ENCODE measurements around the gene VGLL3. TPM values are rescaled to one million over a fixed set of nuclear protein-coding genes. Genes with fewer than 3 reads are reported as not detected.

VGLL3 gene
- total and polyA plus RNA-seq, 5 donors from 2014 or later, result 0.05 TPM; not detected in 4

DNA sequence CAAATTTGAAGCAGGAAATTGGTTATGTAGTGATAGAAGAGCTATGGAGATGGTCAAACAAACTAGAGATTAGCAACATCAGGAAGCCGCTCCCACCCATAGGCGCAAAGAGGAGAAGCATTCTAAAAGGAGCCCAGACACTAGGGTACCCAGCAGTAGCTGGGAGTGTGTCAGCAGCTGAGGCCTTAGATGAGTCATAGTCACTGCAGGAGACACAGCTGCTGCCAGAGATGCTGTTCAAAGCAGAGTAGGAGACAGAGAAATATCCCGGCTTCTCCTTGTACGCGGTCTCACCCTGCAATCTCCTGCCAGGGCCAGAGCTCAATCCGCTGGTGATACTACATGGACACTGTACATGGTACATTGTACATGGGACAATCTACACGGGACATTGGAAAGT, 61.9 kb downstream of the VGLL3 start:
- DNase-seq (no peak), ATAC-seq (ENCODE audit: low read depth in 2 of 2) (no peak)
- Histone ChIP-seq H3K27ac (ENCODE audit: insufficient read depth, low read length, poor library complexity, severe bottlenecking) (no peak overlapping the region), H3K27me3 (ENCODE audit: control insufficient read depth, insufficient read depth, low read length) (no peaks in the 10 kb centered on the region), H3K9me3 (ENCODE audit: control insufficient read depth in 2 of 2, low read length in 2 of 2) (no peaks in the 10 kb centered on the region), H3K4me3 (ENCODE audit: low read depth, low read length) (no peak overlapping the region), H3K36me3 (ENCODE audit: control insufficient read depth, insufficient read depth, low read length) (no peaks in the 10 kb centered on the region), H3K4me1 (ENCODE audit: control insufficient read depth, insufficient read depth, low read length, poor library complexity, severe bottlenecking) (no peaks in the 10 kb centered on the region)
- Mint-ChIP-seq H3K36me3 (no peaks in the 10 kb centered on the region), H3K27me3 (no peaks in the 10 kb centered on the region), H3K4me1 (no peaks in the 10 kb centered on the region), H3K27ac (no peak overlapping the region), H3K4me3 (no peak overlapping the region), H3K9me3 (peaks cover 0 to 12% (median 2%) of the 10 kb centered on the region in 7 donors)

GRCh38 chr3:86923071-86923491, 67.9 kb downstream of the VGLL3 start:
- Histone ChIP-seq H3K36me3 (ENCODE audit: control insufficient read depth, insufficient read depth, low read length) (no peaks in the 10 kb centered on the region), H3K27ac (ENCODE audit: insufficient read depth, low read length, poor library complexity, severe bottlenecking) (no peak overlapping the region), H3K4me1 (ENCODE audit: control insufficient read depth, insufficient read depth, low read length, poor library complexity, severe bottlenecking) (no peaks in the 10 kb centered on the region), H3K27me3 (ENCODE audit: control insufficient read depth, insufficient read depth, low read length) (no peaks in the 10 kb centered on the region), H3K4me3 (ENCODE audit: low read depth, low read length) (no peak overlapping the region), H3K9me3 (ENCODE audit: control insufficient read depth in 2 of 2, low read length in 2 of 2) (no peaks in the 10 kb centered on the region)
- ATAC-seq (ENCODE audit: low read depth in 2 of 2) (no peak), DNase-seq (no peak)
- peaks cover 0 to 12% (median 5%) of the 10 kb centered on the region in 7 donors for H3K9me3 Mint-ChIP-seq
- no peaks in the 10 kb centered on the region for H3K27me3 Mint-ChIP-seq
- H3K36me3 Mint-ChIP-seq, result no peaks in the 10 kb centered on the region
- H3K4me1 Mint-ChIP-seq, result no peaks in the 10 kb centered on the region
- H3K27ac Mint-ChIP-seq, result no peak overlapping the region
- H3K4me3 Mint-ChIP-seq, result no peak overlapping the region

DNA sequence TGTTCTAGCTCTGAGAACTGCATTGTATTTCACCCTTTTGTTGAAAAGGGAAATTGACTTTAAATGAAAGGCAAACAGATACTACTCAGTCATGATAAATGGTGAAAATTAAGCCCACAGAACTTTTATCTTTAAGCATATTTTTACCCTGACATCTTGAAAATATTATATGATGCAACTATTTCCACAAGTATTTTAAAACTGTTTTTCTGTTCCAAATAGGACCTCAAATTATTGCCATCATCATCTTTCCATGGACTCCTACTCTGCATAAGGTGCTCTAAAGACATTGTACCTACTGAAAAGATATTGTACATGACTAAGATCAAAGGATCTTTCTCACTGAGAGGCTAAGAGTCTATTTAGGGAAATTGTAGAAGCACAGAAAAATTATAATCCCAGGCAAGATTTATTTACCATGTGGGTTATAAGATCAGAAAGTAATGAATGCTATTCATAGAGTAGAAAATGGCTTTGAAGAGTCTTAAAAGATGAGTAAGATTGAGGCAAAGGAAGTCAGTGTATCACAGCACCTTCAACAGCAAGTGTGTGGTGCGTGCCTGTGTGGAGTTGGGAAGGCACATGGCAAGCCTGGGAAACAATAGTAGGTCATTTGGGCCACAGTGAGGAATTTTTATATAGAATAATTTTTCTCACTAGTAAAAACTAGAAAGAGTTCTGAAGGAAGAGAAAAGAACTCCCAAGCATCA, 68.8 kb downstream of the VGLL3 start:
- DNase-seq (no peak), ATAC-seq (ENCODE audit: low read depth in 2 of 2) (no peak)
- Histone ChIP-seq H3K4me1 (ENCODE audit: control insufficient read depth, insufficient read depth, low read length, poor library complexity, severe bottlenecking) (no peaks in the 10 kb centered on the region), H3K9me3 (ENCODE audit: control insufficient read depth in 2 of 2, low read length in 2 of 2) (no peaks in the 10 kb centered on the region), H3K27ac (ENCODE audit: insufficient read depth, low read length, poor library complexity, severe bottlenecking) (no peak overlapping the region), H3K36me3 (ENCODE audit: control insufficient read depth, insufficient read depth, low read length) (no peaks in the 10 kb centered on the region), H3K27me3 (ENCODE audit: control insufficient read depth, insufficient read depth, low read length) (no peaks in the 10 kb centered on the region), H3K4me3 (ENCODE audit: low read depth, low read length) (no peak overlapping the region)
- no peak overlapping the region for H3K4me3 Mint-ChIP-seq
- H3K4me1 Mint-ChIP-seq, result no peaks in the 10 kb centered on the region
- H3K36me3 Mint-ChIP-seq, result no peaks in the 10 kb centered on the region
- H3K27ac Mint-ChIP-seq, result no peak overlapping the region
- no peaks in the 10 kb centered on the region for H3K27me3 Mint-ChIP-seq
- peaks cover 0 to 13% (median 5%) of the 10 kb centered on the region in 7 donors for H3K9me3 Mint-ChIP-seq

- H3K27me3 ChIP-seq (ENCODE audit: control insufficient read depth, insufficient read depth, low read length), result no peaks in the 10 kb centered on the region
- no peaks in the 10 kb centered on the region for H3K36me3 ChIP-seq (ENCODE audit: control insufficient read depth, insufficient read depth, low read length)
- Mint-ChIP-seq H3K4me1 (no peaks in the 10 kb centered on the region), H3K27ac (no peak overlapping the region), H3K27me3 (peaks cover 4% of the 10 kb centered on the region), H3K36me3 (no peaks in the 10 kb centered on the region), H3K9me3 (peaks cover 0 to 15% (median 4%) of the 10 kb centered on the region in 7 donors), H3K4me3 (no peak overlapping the region)
- no peak overlapping the region for H3K27ac ChIP-seq (ENCODE audit: insufficient read depth, low read length, poor library complexity, severe bottlenecking)
- H3K4me1 ChIP-seq (ENCODE audit: control insufficient read depth, insufficient read depth, low read length, poor library complexity, severe bottlenecking), result no peaks in the 10 kb centered on the region
- ATAC-seq (ENCODE audit: low read depth in 2 of 2) (no peak), DNase-seq (no peak)
- H3K4me3 ChIP-seq (ENCODE audit: low read depth, low read length), result no peak overlapping the region
- H3K9me3 ChIP-seq (ENCODE audit: control insufficient read depth in 2 of 2, low read length in 2 of 2), result no peaks in the 10 kb centered on the region
Measured at GRCh38 chr3:86914670-86915069, 76.3 kb downstream of the VGLL3 start.

GRCh38 chr3:86913160-86913559, 77.8 kb downstream of the VGLL3 start:
- no peaks in the 10 kb centered on the region for H3K36me3 Mint-ChIP-seq
- H3K4me1 Mint-ChIP-seq, result no peaks in the 10 kb centered on the region
- H3K9me3 ChIP-seq (ENCODE audit: control insufficient read depth in 2 of 2, low read length in 2 of 2), result no peaks in the 10 kb centered on the region
- no peak overlapping the region for H3K4me3 Mint-ChIP-seq
- H3K4me1 ChIP-seq (ENCODE audit: control insufficient read depth, insufficient read depth, low read length, poor library complexity, severe bottlenecking), result no peaks in the 10 kb centered on the region
- no peaks in the 10 kb centered on the region for H3K27me3 ChIP-seq (ENCODE audit: control insufficient read depth, insufficient read depth, low read length)
- peaks cover 0 to 12% (median 4%) of the 10 kb centered on the region in 7 donors for H3K9me3 Mint-ChIP-seq
- no peak overlapping the region for H3K27ac Mint-ChIP-seq
- H3K27me3 Mint-ChIP-seq, result peaks cover 4% of the 10 kb centered on the region
- DNase-seq (no peak), ATAC-seq (ENCODE audit: low read depth in 2 of 2) (no peak)
- H3K27ac ChIP-seq (ENCODE audit: insufficient read depth, low read length, poor library complexity, severe bottlenecking), result no peak overlapping the region
- H3K4me3 ChIP-seq (ENCODE audit: low read depth, low read length), result no peak overlapping the region
- no peaks in the 10 kb centered on the region for H3K36me3 ChIP-seq (ENCODE audit: control insufficient read depth, insufficient read depth, low read length)

DNA sequence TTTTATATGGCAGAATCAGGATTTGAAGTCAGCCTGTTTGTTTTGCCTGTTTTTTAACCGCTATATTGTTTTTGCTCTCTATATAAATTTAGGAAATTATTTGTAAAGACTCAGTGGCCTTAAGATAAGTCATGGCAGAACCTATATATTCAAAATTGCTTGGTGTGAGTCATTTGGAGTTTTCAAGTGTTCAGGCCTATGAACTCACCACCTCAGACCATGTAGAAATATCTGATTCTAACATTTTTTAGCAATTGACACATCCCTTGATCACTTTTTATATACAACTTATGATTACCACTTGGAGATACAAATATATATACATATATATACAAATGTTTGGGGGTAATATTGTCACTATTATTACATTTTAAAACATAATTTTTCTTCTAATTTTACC, 95.7 kb downstream of the VGLL3 start:
- no peaks in the 10 kb centered on the region for H3K4me1 ChIP-seq (ENCODE audit: control insufficient read depth, insufficient read depth, low read length, poor library complexity, severe bottlenecking)
- Mint-ChIP-seq H3K27me3 (no peaks in the 10 kb centered on the region), H3K27ac (no peak overlapping the region), H3K9me3 (peaks cover 0 to 7% (median 5%) of the 10 kb centered on the region in 7 donors), H3K4me3 (no peak overlapping the region), H3K4me1 (peaks cover 0 to 4% (median 0%) of the 10 kb centered on the region in 4 donors), H3K36me3 (no peaks in the 10 kb centered on the region)
- ATAC-seq (ENCODE audit: low read depth in 2 of 2), result no peak
- DNase-seq, result no peak
- no peaks in the 10 kb centered on the region for H3K9me3 ChIP-seq (ENCODE audit: control insufficient read depth in 2 of 2, low read length in 2 of 2)
- no peaks in the 10 kb centered on the region for H3K27me3 ChIP-seq (ENCODE audit: control insufficient read depth, insufficient read depth, low read length)
- H3K4me3 ChIP-seq (ENCODE audit: low read depth, low read length), result no peak overlapping the region
- no peak overlapping the region for H3K27ac ChIP-seq (ENCODE audit: insufficient read depth, low read length, poor library complexity, severe bottlenecking)
- H3K36me3 ChIP-seq (ENCODE audit: control insufficient read depth, insufficient read depth, low read length), result no peaks in the 10 kb centered on the region

DNA sequence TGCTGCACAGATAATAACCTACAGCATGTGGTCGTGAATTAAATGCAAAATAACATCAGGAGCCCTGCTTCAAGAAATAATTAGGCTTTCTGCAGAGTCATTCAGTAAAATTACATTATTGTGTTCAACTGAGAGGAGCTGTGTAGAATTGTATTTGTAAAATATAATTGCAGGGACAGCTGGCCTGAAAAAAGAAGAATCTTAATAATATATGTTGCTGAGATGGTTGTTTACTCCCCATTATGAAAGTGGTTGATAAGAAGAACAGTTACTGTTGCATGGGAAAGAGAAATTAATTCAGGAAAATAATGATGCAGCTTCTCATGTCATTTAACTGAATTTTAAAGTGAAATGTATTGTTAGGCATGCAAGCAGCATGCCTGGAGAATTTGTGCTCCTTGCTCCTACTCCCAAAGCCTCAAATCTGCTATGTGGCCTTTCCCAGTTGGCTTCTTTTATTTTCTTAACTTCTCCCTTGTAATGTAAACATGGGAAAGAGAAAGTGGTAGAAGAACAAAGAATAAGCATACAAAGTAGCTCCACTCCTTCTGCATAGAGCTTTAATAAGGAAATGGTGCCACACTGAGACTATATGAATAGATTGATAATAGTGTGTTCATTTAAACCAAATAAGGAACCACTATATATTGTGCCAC, 100.1 kb downstream of the VGLL3 start:
- Histone ChIP-seq H3K36me3 (ENCODE audit: control insufficient read depth, insufficient read depth, low read length) (no peaks in the 10 kb centered on the region), H3K4me3 (ENCODE audit: low read depth, low read length) (no peak overlapping the region), H3K27ac (ENCODE audit: insufficient read depth, low read length, poor library complexity, severe bottlenecking) (no peak overlapping the region), H3K27me3 (ENCODE audit: control insufficient read depth, insufficient read depth, low read length) (no peaks in the 10 kb centered on the region), H3K9me3 (ENCODE audit: control insufficient read depth in 2 of 2, low read length in 2 of 2) (no peaks in the 10 kb centered on the region), H3K4me1 (ENCODE audit: control insufficient read depth, insufficient read depth, low read length, poor library complexity, severe bottlenecking) (no peaks in the 10 kb centered on the region)
- Mint-ChIP-seq H3K27me3 (no peaks in the 10 kb centered on the region), H3K4me1 (no peaks in the 10 kb centered on the region), H3K27ac (no peak overlapping the region), H3K4me3 (no peak overlapping the region), H3K36me3 (no peaks in the 10 kb centered on the region), H3K9me3 (peaks cover 0 to 5% (median 2%) of the 10 kb centered on the region in 7 donors)
- DNase-seq (no peak), ATAC-seq (ENCODE audit: low read depth in 2 of 2) (no peak)
